ENCODE data around the gene CAMKK2. TPM values are rescaled to one million over a fixed set of nuclear protein-coding genes. Genes with fewer than 3 reads are reported as not detected.

CAMKK2 gene
- total and polyA plus RNA-seq, 2 of the 4 experiments (the other 2 are of a cell fraction) = 15.2 to 24.7 TPM

DNA sequence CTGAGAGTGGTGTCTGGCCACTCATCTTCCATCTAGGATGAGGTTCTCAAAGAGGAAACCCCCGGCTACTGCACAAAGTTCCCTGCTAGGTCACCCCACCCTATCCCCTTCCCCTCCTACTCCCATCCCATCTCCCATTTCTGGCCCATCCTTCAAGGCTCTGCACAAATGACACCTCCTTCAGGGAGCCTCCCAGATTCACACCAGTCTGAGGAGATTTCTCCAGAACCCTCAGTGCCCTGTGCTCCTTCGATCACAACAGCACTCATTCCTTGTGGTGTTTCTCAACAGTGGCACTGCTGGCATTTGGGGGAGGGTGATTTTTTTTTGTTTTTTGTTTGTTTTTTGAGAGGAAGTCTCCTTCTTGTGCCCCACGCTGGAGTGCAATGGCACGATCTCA, 2.9 kb downstream of the CAMKK2 start:
- ATAC-seq (ENCODE audit: low read depth) = no peak
- Histone ChIP-seq H3K27ac (ENCODE audit: insufficient read depth, low read length) (no peak overlapping the region), H3K23ac (ENCODE audit: low read depth, low read length) (no peak overlapping the region), H3K4me3 (ENCODE audit: insufficient read depth, low read depth, low read length) (no peak overlapping the region), H2AK9ac (replicated peaks; ENCODE audit: low read depth, low read length, poor library complexity) (no peak overlapping the region), H3K27me3 (ENCODE audit: control insufficient read depth, insufficient read depth, low read length) (no peaks in the 10 kb centered on the region), H3K4ac (ENCODE audit: low read depth, low read length) (no peak overlapping the region), H3K18ac (ENCODE audit: low read depth, low read length) (no peak overlapping the region), H3K56ac (ENCODE audit: extremely low read depth, insufficient read depth, low read length) (no peak overlapping the region), H4K91ac (ENCODE audit: insufficient read depth, low read depth, low read length) (no peak overlapping the region), H3K9me3 (ENCODE audit: control insufficient read depth, insufficient read depth, low read length) (no peaks in the 10 kb centered on the region), H3K9me1 (ENCODE audit: insufficient read depth, low read length) (peaks cover 2% of the 10 kb centered on the region; the same call in 1 of the 2 replicates), H3K79me1 (ENCODE audit: low read depth in 1 of 2, low read length in 2 of 2) (peaks cover 32 to 59% of the 10 kb centered on the region in 2 experiments), H2AK5ac (ENCODE audit: low read depth, low read length) (no peak overlapping the region), H2AFZ (replicated peaks; ENCODE audit: low read length, poor library complexity) (no peak overlapping the region), H2BK120ac (ENCODE audit: low read depth, low read length) (no peak overlapping the region), H4K5ac (ENCODE audit: low read depth, low read length) (no peak overlapping the region), H3K14ac (replicated peaks; ENCODE audit: low read depth, low read length) (no peak overlapping the region), H2BK5ac (ENCODE audit: low read depth, low read length, poor library complexity, severe bottlenecking) (no peak overlapping the region), H3K4me1 (ENCODE audit: control insufficient read depth, insufficient read depth, low read length) (peaks cover 8% of the 10 kb centered on the region), H2BK15ac (ENCODE audit: low read depth, low read length) (no peak overlapping the region), H4K20me1 (ENCODE audit: insufficient read depth, low read length) (peaks cover 8% of the 10 kb centered on the region), H3K9ac (ENCODE audit: low read depth, low read length) (no peak overlapping the region), H3K4me2 (ENCODE audit: low read depth, low read length) (no peak overlapping the region), H3K36me3 (ENCODE audit: control insufficient read depth, insufficient read depth, low read length) (no peaks in the 10 kb centered on the region; the same call in 1 of the 2 replicates), H4K8ac (ENCODE audit: low read depth in 2 of 2, low read length in 2 of 2) (no peak overlapping the region), H2BK20ac (ENCODE audit: low read depth, low read length) (no peak overlapping the region)
- intact Hi-C loops (cut with micrococcal nuclease) = no loop called here
- POLR2A ChIA-PET (ENCODE audit: unreplicated experiment) = no interaction called here
- no TSS peak for BruUV-seq (replicated peaks)
- no peak for TF ChIP-seq NFE2L2 (IDR thresholded peaks at IDR 0.05; ENCODE audit: low read depth, low read length)
- no peak for TF ChIP-seq RAD21 (IDR thresholded peaks at IDR 0.05; ENCODE audit: low read length)
- no peak for TF ChIP-seq MAFK (IDR thresholded peaks at IDR 0.05; ENCODE audit: low read depth, low read length)
- TF ChIP-seq, protein P1, sequence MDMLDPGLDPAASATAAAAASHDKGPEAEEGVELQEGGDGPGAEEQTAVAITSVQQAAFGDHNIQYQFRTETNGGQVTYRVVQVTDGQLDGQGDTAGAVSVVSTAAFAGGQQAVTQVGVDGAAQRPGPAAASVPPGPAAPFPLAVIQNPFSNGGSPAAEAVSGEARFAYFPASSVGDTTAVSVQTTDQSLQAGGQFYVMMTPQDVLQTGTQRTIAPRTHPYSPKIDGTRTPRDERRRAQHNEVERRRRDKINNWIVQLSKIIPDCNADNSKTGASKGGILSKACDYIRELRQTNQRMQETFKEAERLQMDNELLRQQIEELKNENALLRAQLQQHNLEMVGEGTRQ (IDR thresholded peaks at IDR 0.05; ENCODE audit: low read depth, low read length) = no peak
- TF ChIP-seq, protein P2, sequence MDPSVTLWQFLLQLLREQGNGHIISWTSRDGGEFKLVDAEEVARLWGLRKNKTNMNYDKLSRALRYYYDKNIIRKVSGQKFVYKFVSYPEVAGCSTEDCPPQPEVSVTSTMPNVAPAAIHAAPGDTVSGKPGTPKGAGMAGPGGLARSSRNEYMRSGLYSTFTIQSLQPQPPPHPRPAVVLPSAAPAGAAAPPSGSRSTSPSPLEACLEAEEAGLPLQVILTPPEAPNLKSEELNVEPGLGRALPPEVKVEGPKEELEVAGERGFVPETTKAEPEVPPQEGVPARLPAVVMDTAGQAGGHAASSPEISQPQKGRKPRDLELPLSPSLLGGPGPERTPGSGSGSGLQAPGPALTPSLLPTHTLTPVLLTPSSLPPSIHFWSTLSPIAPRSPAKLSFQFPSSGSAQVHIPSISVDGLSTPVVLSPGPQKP (IDR thresholded peaks at IDR 0.05; ENCODE audit: borderline replicate concordance, low read depth, low read length) = no peak
- TF ChIP-seq, protein P3, sequence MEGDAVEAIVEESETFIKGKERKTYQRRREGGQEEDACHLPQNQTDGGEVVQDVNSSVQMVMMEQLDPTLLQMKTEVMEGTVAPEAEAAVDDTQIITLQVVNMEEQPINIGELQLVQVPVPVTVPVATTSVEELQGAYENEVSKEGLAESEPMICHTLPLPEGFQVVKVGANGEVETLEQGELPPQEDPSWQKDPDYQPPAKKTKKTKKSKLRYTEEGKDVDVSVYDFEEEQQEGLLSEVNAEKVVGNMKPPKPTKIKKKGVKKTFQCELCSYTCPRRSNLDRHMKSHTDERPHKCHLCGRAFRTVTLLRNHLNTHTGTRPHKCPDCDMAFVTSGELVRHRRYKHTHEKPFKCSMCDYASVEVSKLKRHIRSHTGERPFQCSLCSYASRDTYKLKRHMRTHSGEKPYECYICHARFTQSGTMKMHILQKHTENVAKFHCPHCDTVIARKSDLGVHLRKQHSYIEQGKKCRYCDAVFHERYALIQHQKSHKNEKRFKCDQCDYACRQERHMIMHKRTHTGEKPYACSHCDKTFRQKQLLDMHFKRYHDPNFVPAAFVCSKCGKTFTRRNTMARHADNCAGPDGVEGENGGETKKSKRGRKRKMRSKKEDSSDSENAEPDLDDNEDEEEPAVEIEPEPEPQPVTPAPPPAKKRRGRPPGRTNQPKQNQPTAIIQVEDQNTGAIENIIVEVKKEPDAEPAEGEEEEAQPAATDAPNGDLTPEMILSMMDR (conservative IDR thresholded peaks at IDR 0.05; ENCODE audit: low read depth, low read length) = no peak
- TF ChIP-seq MAZ (IDR thresholded peaks at IDR 0.05; ENCODE audit: borderline replicate concordance, low read depth, low read length) = no peak
- TF ChIP-seq CHD1 (IDR thresholded peaks at IDR 0.05; ENCODE audit: low read depth, low read length) = no peak
- TF ChIP-seq BHLHE40 (IDR thresholded peaks at IDR 0.05; ENCODE audit: low read depth, low read length) = no peak
- no peak for TF ChIP-seq FOS (IDR thresholded peaks at IDR 0.05; ENCODE audit: low read depth, low read length)
- no peak for TF ChIP-seq RFX5 (IDR thresholded peaks at IDR 0.05; ENCODE audit: low read depth, low read length)
- no peak for TF ChIP-seq RCOR1 (IDR thresholded peaks at IDR 0.05; ENCODE audit: insufficient replicate concordance, low read length)
- TF ChIP-seq CEBPB (IDR thresholded peaks at IDR 0.05; ENCODE audit: low read depth, low read length) = no peak
- no peak for DNase-seq
- no CpG with 5 or more reads among the region's 4 CpGs for WGBS, 2 experiments (ENCODE audit: extremely low coverage in 2 of 2, insufficient read length in 1 of 2)
- in situ Hi-C loops (cut with MboI; ENCODE audit: low sequenced_read_pairs) = no loop called here
- CTCF ChIA-PET = no interaction called here
- dilution Hi-C loops (cut with HindIII; ENCODE audit: low sequenced_read_pairs, unreplicated experiment) = no loop called here
